Fibroblast of pulmonary artery (primary cell): ENCODE data around the gene PDE1A.

Experiments used
- DNase-seq: peaks from one replicate; pipeline ENCODE4 v3.0.0-alpha.2; 2010; ENCODE audit warnings: low read depth
- H3K4me3 ChIP-seq: replicated peaks from 2 replicates; pipeline ENCODE4 v1.5.1; 2011; ENCODE audit warnings: low read depth, mild to moderate bottlenecking, control low read depth, low read length, moderate library complexity
- CTCF ChIP-seq: IDR thresholded peaks from 2 replicates; pipeline ENCODE4 v1.5.1; 2011; ENCODE audit warnings: mild to moderate bottlenecking, control low read depth, low read length, inconsistent platforms; ENCODE audit errors: missing control alignments

The PDE1A gene

GRCh38 chr2:182098648-182099047 lies 328.2 kb downstream of the PDE1A start:
- TF ChIP-seq CTCF: no peak
- H3K4me3 ChIP-seq: no peak overlapping the region
- DNase-seq: no peak

- no peak overlapping the region for H3K4me3 ChIP-seq
- no peak for TF ChIP-seq CTCF
- DNase-seq: no peak
These were observed 329.2 kb downstream of the PDE1A start for GRCh38 chr2:182097571-182098164.

GRCh38 chr2:182090486-182090885 lies 336.4 kb downstream of the PDE1A start:
- no peak overlapping the region for H3K4me3 ChIP-seq
- DNase-seq: no peak
- no peak for TF ChIP-seq CTCF
